H9 (cell line): ENCODE data around the gene RAP1GAP2. TPM values are rescaled to one million over a fixed set of nuclear protein-coding genes. Genes with fewer than 3 reads are reported as not detected.
A peak's percentile ranks its signal among the peaks of the same experiment; 100 is the strongest.

ENCODE experiments used
- DNase-seq: peaks from one replicate; pipeline ENCODE4 v3.0.0-alpha.2; 2017
- H2AFZ ChIP-seq: one replicate; pipeline ENCODE4 v1.6.1; 2013; ENCODE audit warnings: mild to moderate bottlenecking, low read length, control low read depth, moderate library complexity
- H2AK5ac ChIP-seq: 2 replicates; pipeline ENCODE4 v1.6.1; 2013; ENCODE audit warnings: low read length, control low read depth, mixed read lengths; ENCODE audit not compliant: insufficient read length
- H2BK120ac ChIP-seq: one replicate; pipeline ENCODE4 v1.6.1; 2013; ENCODE audit warnings: low read depth, mild to moderate bottlenecking, low read length, control low read depth, inconsistent platforms; ENCODE audit not compliant: poor library complexity, severe bottlenecking
- H2BK12ac ChIP-seq: 2 replicates; pipeline ENCODE4 v1.6.1; 2013; ENCODE audit warnings: low read length, control low read depth, mixed read lengths, low read depth; ENCODE audit not compliant: insufficient read length
- H2BK15ac ChIP-seq: 2 replicates; pipeline ENCODE4 v1.6.1; 2013; ENCODE audit warnings: low read depth, low read length, control low read depth
- H2BK20ac ChIP-seq: one replicate; pipeline ENCODE4 v1.6.1; 2013; ENCODE audit warnings: low read depth, mild to moderate bottlenecking, low read length, control low read depth, inconsistent platforms; ENCODE audit not compliant: poor library complexity, severe bottlenecking
- H2BK5ac ChIP-seq: 2 replicates; pipeline ENCODE4 v1.6.1; 2013; ENCODE audit warnings: low read length, control low read depth, mixed read lengths; ENCODE audit not compliant: insufficient read length
- H3K14ac ChIP-seq: 2 replicates; pipeline ENCODE4 v1.6.1; 2013; ENCODE audit warnings: low read length, control low read depth; ENCODE audit not compliant: insufficient read depth
- H3K18ac ChIP-seq: 2 replicates; pipeline ENCODE4 v1.6.1; 2013; ENCODE audit warnings: low read depth, mild to moderate bottlenecking, mixed read lengths, low read length, control low read depth; ENCODE audit not compliant: insufficient read length
- H3K23ac ChIP-seq: 2 replicates; pipeline ENCODE4 v1.6.1; 2013; ENCODE audit warnings: low read length, control low read depth, mixed read lengths, low read depth; ENCODE audit not compliant: insufficient read length
- H3K23me2 ChIP-seq: 2 replicates; pipeline ENCODE4 v1.6.1; 2013; ENCODE audit warnings: low read depth, mild to moderate bottlenecking, mixed read lengths, low read length, control low read depth; ENCODE audit not compliant: insufficient read length, poor library complexity, severe bottlenecking
- H3K27ac ChIP-seq: 2 replicates; pipeline ENCODE4 v1.5.1; 2013; ENCODE audit warnings: low read length, control low read depth, mixed read lengths, low read depth; ENCODE audit not compliant: insufficient read length
- H3K27me3 ChIP-seq: 2 replicates; pipeline ENCODE4 v1.6.1; 2013; ENCODE audit warnings: low read length, control low read depth, inconsistent platforms; ENCODE audit not compliant: insufficient read depth
- H3K4ac ChIP-seq: 2 replicates; pipeline ENCODE4 v1.6.1; 2013; ENCODE audit warnings: low read depth, mild to moderate bottlenecking, control low read depth, inconsistent platforms, low read length, moderate library complexity
- H3K4me1 ChIP-seq: 2 replicates; pipeline ENCODE4 v1.6.1; 2013; ENCODE audit warnings: low read length, control low read depth, inconsistent platforms; ENCODE audit not compliant: insufficient read depth
- H3K4me2 ChIP-seq: 2 replicates; pipeline ENCODE4 v1.6.1; 2013; ENCODE audit warnings: low read length, control low read depth, mixed read lengths; ENCODE audit not compliant: insufficient read length, insufficient read depth
- H3K56ac ChIP-seq: 2 replicates; pipeline ENCODE4 v1.6.1; 2013; ENCODE audit warnings: low read depth, mild to moderate bottlenecking, mixed read lengths, low read length, control low read depth; ENCODE audit not compliant: insufficient read length
- H3K79me1 ChIP-seq: 2 replicates; pipeline ENCODE4 v1.6.1; 2013; ENCODE audit warnings: low read depth, mild to moderate bottlenecking, moderate library complexity, low read length, control low read depth, inconsistent platforms; ENCODE audit not compliant: insufficient read depth, poor library complexity, severe bottlenecking
- H3K79me2 ChIP-seq: 2 replicates; pipeline ENCODE4 v1.6.1; 2013; ENCODE audit warnings: low read length, control low read depth, inconsistent platforms; ENCODE audit not compliant: insufficient read depth
- H3K9ac ChIP-seq: 2 replicates; pipeline ENCODE4 v1.6.1; 2013; ENCODE audit warnings: low read length, control low read depth, mixed read lengths; ENCODE audit not compliant: insufficient read length; ENCODE audit errors: extremely low read depth
- H3K9me3 ChIP-seq: one replicate; pipeline ENCODE4 v1.6.1; 2013; ENCODE audit warnings: low read depth, low read length, inconsistent platforms; ENCODE audit not compliant: control insufficient read depth
- H3T11ph ChIP-seq: one replicate; pipeline ENCODE4 v1.6.1; 2013; ENCODE audit warnings: mild to moderate bottlenecking, low read length, control low read depth, inconsistent platforms
- H4K20me1 ChIP-seq: one replicate; pipeline ENCODE4 v1.6.1; 2013; ENCODE audit not compliant: control insufficient read depth, insufficient read length, insufficient read depth
- H4K5ac ChIP-seq: 2 replicates; pipeline ENCODE4 v1.6.1; 2013; ENCODE audit warnings: low read depth, mild to moderate bottlenecking, mixed read lengths, low read length, control low read depth; ENCODE audit not compliant: insufficient read length
- H4K8ac ChIP-seq: replicated peaks from 2 replicates; pipeline ENCODE4 v1.6.1; 2013; ENCODE audit warnings: low read length, control low read depth, mixed read lengths, low read depth; ENCODE audit not compliant: insufficient read length
- H4K91ac ChIP-seq: 2 replicates; pipeline ENCODE4 v1.6.1; 2013; ENCODE audit warnings: low read depth, mild to moderate bottlenecking, moderate library complexity, mixed read lengths, low read length, control low read depth; ENCODE audit not compliant: insufficient read length
- H3K27ac Mint-ChIP-seq, 3 experiments: 2 replicates in 2 of 3; 3 replicates in 1 of 3; pipeline ENCODE4 v1.8.0; 2020 to 2021; ENCODE audit warnings: mixed read lengths in 3 of 3, mild to moderate bottlenecking in 1 of 3, moderate library complexity in 1 of 3
- H3K27me3 Mint-ChIP-seq: 2 replicates; pipeline ENCODE4 v1.8.0; 2021; ENCODE audit warnings: low read depth, mild to moderate bottlenecking, moderate library complexity, mixed read lengths
- H3K36me3 Mint-ChIP-seq, 3 experiments: 2 replicates in 2 of 3; 3 replicates in 1 of 3; pipeline ENCODE4 v1.8.0; 2020 to 2021; ENCODE audit warnings: low read depth in 3 of 3, mixed read lengths in 3 of 3; ENCODE audit not compliant: insufficient read depth in 1 of 3
- H3K4me1 Mint-ChIP-seq, 2 experiments: 2 replicates each; pipeline ENCODE4 v1.8.0; 2020; ENCODE audit warnings: mixed read lengths in 2 of 2
- H3K4me3 Mint-ChIP-seq, 2 experiments: 2 replicates in 1 of 2; 3 replicates in 1 of 2; pipeline ENCODE4 v1.8.0; 2020 to 2021; ENCODE audit warnings: mild to moderate bottlenecking in 2 of 2, mixed read lengths in 2 of 2, moderate library complexity in 1 of 2
- H3K9me3 Mint-ChIP-seq, 2 experiments: 2 replicates in 1 of 2; 3 replicates in 1 of 2; pipeline ENCODE4 v1.8.0; 2020; ENCODE audit warnings: mild to moderate bottlenecking in 2 of 2, mixed read lengths in 2 of 2, moderate library complexity in 1 of 2
- WGBS: extraction: QIAGEN DNeasy Blood & Tissue Kit; methylation state at CpG from one replicate; pipeline ENCODE4 v1.1.7; 2013; ENCODE audit warnings: missing lambda C conversion rate, low lambda C conversion rate, mixed read lengths; ENCODE audit not compliant: insufficient read length; ENCODE audit errors: extremely low coverage; 5-methylcytosine and 5-hydroxymethylcytosine counted together
- total RNA-seq: library from RNA; stranded (reverse); gene quantifications from 2 replicates; pipeline ENCODE4 v1.2.1, GENCODE V29; 2021
- TF ChIP-seq, protein P1 (sequence below): fragments of 200-600 bp; sonication (generic); conservative IDR thresholded peaks from 3 replicates; pipeline ENCODE4 v1.8.0; 2021; ENCODE audit warnings: antibody characterized with exemption, mild to moderate bottlenecking

Gene RAP1GAP2
- total RNA-seq, 1 experiment from 2014 or later = 33.8 TPM

DNA sequence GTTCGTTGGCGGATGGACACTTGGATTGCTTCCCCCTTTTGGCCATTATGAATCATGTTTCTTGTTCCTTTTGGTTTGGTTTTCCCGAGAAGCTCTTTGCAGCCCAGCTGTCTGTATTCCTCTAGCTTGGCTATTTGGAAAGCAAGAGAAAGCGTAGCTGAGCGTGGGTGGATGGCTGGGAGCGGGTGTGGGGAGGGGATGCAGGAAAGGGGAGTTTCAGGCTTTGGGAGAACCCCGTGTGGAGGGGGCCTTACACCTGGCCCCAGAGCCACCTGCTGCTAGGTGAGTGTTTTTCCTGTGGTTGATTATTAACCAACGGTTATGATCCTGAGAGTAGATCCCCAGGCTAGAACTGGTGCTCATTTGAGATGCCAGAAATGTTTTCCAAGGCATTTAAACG is 103.7 kb downstream of the RAP1GAP2 start:
- Histone ChIP-seq H3K27ac (no peak overlapping the region), H3K14ac (no peak overlapping the region), H2AFZ (no peak overlapping the region), H3K4me2 (no peak overlapping the region), H4K8ac (no peak overlapping the region), H4K91ac (no peak overlapping the region), H3K9me3 (no peaks in the 10 kb centered on the region), H3K23me2 (no peaks in the 10 kb centered on the region), H2BK15ac (no peak overlapping the region), H3T11ph (no peak overlapping the region), H3K56ac (no peak overlapping the region), H3K9ac (no peak overlapping the region), H3K79me2 (peaks cover 7% of the 10 kb centered on the region; the same call in 1 of the 2 replicates), H2AK5ac (no peak overlapping the region), H2BK12ac (no peak overlapping the region), H4K20me1 (no peaks in the 10 kb centered on the region), H3K4ac (no peak overlapping the region), H3K23ac (no peak overlapping the region), H3K4me1 (peaks cover 5% of the 10 kb centered on the region; the same call in 1 of the 2 replicates), H2BK120ac (no peak overlapping the region), H3K27me3 (no peaks in the 10 kb centered on the region), H2BK5ac (no peak overlapping the region), H3K18ac (no peak overlapping the region), H3K79me1 (peaks cover 6% of the 10 kb centered on the region), H2BK20ac (no peak overlapping the region), H4K5ac (no peak overlapping the region)
- peak overlapping the region in 2 of 3 experiments; percentile 34 to 42; a peak in 2 of 7 replicates for H3K27ac Mint-ChIP-seq
- H3K4me3 Mint-ChIP-seq = no peak overlapping the region
- peaks cover 29 to 44% of the 10 kb centered on the region in 2 experiments for H3K4me1 Mint-ChIP-seq
- H3K9me3 Mint-ChIP-seq = peaks cover 0 to 2% of the 10 kb centered on the region in 2 experiments; a peak in 1 of 5 replicates
- TF ChIP-seq, protein P1, sequence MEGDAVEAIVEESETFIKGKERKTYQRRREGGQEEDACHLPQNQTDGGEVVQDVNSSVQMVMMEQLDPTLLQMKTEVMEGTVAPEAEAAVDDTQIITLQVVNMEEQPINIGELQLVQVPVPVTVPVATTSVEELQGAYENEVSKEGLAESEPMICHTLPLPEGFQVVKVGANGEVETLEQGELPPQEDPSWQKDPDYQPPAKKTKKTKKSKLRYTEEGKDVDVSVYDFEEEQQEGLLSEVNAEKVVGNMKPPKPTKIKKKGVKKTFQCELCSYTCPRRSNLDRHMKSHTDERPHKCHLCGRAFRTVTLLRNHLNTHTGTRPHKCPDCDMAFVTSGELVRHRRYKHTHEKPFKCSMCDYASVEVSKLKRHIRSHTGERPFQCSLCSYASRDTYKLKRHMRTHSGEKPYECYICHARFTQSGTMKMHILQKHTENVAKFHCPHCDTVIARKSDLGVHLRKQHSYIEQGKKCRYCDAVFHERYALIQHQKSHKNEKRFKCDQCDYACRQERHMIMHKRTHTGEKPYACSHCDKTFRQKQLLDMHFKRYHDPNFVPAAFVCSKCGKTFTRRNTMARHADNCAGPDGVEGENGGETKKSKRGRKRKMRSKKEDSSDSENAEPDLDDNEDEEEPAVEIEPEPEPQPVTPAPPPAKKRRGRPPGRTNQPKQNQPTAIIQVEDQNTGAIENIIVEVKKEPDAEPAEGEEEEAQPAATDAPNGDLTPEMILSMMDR = no peak
- no CpG with 5 or more reads among the region's 9 CpGs for WGBS
- no peak for DNase-seq
- H3K27me3 Mint-ChIP-seq = no peaks in the 10 kb centered on the region
- H3K36me3 Mint-ChIP-seq = peaks cover 8 to 27% (median 11%) of the 10 kb centered on the region in 3 experiments
